Activated CD8-positive, alpha-beta T cell treated with anti-CD3 and anti-CD28 coated beads for 36 hours (primary cell): ENCODE data around the gene LTBP3. TPM values are rescaled to one million over a fixed set of nuclear protein-coding genes. Genes with fewer than 3 reads are reported as not detected.

Experiments
- ATAC-seq: fragments of 200-7000 bp; cut with Tn5 transposase; one replicate; pipeline ENCODE4 v1.10.0; 2021; ENCODE audit warnings: mild to moderate bottlenecking, moderate library complexity
- CTCF ChIA-PET: fragments of 350-600 bp; sonication (Branson Sonifier 250); formaldehyde crosslinking; loops from one replicate; lab custom pipeline; 2021; ENCODE audit warnings: antibody characterized with exemption; lab: Charles Lee
- POLR2A ChIA-PET: fragments of 350-600 bp; sonication (Branson Sonifier 250); formaldehyde crosslinking; loops from one replicate; lab custom pipeline; 2021; ENCODE audit warnings: antibody characterized with exemption; lab: Charles Lee
- DNase-seq: peaks from one replicate; pipeline ENCODE4 v3.0.0-alpha.2; 2020
- H3K27ac Mint-ChIP-seq: one replicate; pipeline ENCODE4 v1.8.0; 2021; ENCODE audit warnings: mild to moderate bottlenecking, mixed read lengths
- H3K27me3 Mint-ChIP-seq: one replicate; pipeline ENCODE4 v1.8.0; 2021; ENCODE audit warnings: mixed read lengths
- H3K36me3 Mint-ChIP-seq: one replicate; pipeline ENCODE4 v1.8.0; 2021; ENCODE audit warnings: low read depth, mixed read lengths
- H3K4me1 Mint-ChIP-seq: one replicate; pipeline ENCODE4 v1.8.0; 2021; ENCODE audit warnings: low read depth, mixed read lengths
- H3K4me3 Mint-ChIP-seq: one replicate; pipeline ENCODE4 v1.8.0; 2021; ENCODE audit warnings: mild to moderate bottlenecking, moderate library complexity, mixed read lengths
- H3K9me3 Mint-ChIP-seq: one replicate; pipeline ENCODE4 v1.8.0; 2021; ENCODE audit warnings: mixed read lengths
- CTCF ChIP-seq: fragments of 200-600 bp; IDR thresholded peaks from one replicate; pipeline ENCODE4 v1.8.0; 2022; ENCODE audit warnings: antibody characterized with exemption, mild to moderate bottlenecking
- intact Hi-C: fragments of 100-400 bp; cut with micrococcal nuclease; formaldehyde crosslinking; loops from one replicate; pipeline ENCODE4 v1.10.0; 2022
- total RNA-seq, 2 experiments: library from RNA; stranded (reverse); gene quantifications; one replicate each; pipeline ENCODE4 v1.2.3, GENCODE V29; 2021

The LTBP3 gene
- total RNA-seq, 2 experiments from 2014 or later: 55.4 to 56.0 TPM

- Mint-ChIP-seq H3K9me3 (no peaks in the 10 kb centered on the region), H3K27me3 (no peaks in the 10 kb centered on the region), H3K27ac (no peak overlapping the region), H3K36me3 (peaks cover 1% of the 10 kb centered on the region), H3K4me3 (no peak overlapping the region), H3K4me1 (peaks cover 60% of the 10 kb centered on the region)
- CTCF ChIA-PET: interaction anchor here (0.9 to 2.5 kb wide), 4 partner anchors 9 to 73 kb away, joined by 3 to 12 read pairs (median 6); partner anchors contain the start of gene MALAT1
- no peak for TF ChIP-seq CTCF
- POLR2A ChIA-PET: interaction anchor here (0.7 to 36.2 kb wide), 7 partner anchors 9 to 155 kb away, joined by 3 to 4842 read pairs (median 8); partner anchors contain the start of genes MALAT1, NEAT1 and SCYL1
- no peak for DNase-seq
- intact Hi-C loops: no loop called here
- no peak for ATAC-seq
Measured at GRCh38 chr11:65489706-65490320, 68.3 kb downstream of the LTBP3 start.

- H3K9me3 Mint-ChIP-seq: no peaks in the 10 kb centered on the region
- H3K4me1 Mint-ChIP-seq: peaks cover 55% of the 10 kb centered on the region
- H3K27ac Mint-ChIP-seq: no peak overlapping the region
- no peak overlapping the region for H3K4me3 Mint-ChIP-seq
- TF ChIP-seq CTCF: no peak
- ChIA-PET CTCF (interaction anchor here (1.0 to 3.1 kb wide), 8 partner anchors 8 to 72 kb away, joined by 3 to 13 read pairs (median 8); partner anchors contain the start of gene MALAT1), POLR2A (interaction anchor here (1.2 to 36.2 kb wide), 5 partner anchors 8 to 69 kb away, joined by 3 to 4842 read pairs (median 94); partner anchors contain the start of genes MALAT1 and NEAT1)
- intact Hi-C loops: no loop called here
- H3K27me3 Mint-ChIP-seq: no peaks in the 10 kb centered on the region
- peaks cover 1% of the 10 kb centered on the region for H3K36me3 Mint-ChIP-seq
- DNase-seq (no peak), ATAC-seq (no peak)
Measured at GRCh38 chr11:65489035-65489705, 69.0 kb downstream of the LTBP3 start.

Other genes with a start within 250 kb of the LTBP3 start
- gene CDC42EP2, start 243.5 kb downstream of the LTBP3 start, total RNA-seq: 1 to 10 TPM in 1 of 2 experiments, not detected in 1; 1.2 TPM
- gene DPF2, start 224.5 kb downstream of the LTBP3 start, total RNA-seq: 10 to 100 TPM; 50.3 to 61.5 TPM
- 1 to 10 TPM in 1 of 2 experiments, under 1 TPM in 1; 0.65 to 1.4 TPM for gene TIGD3, start 203.6 kb downstream of the LTBP3 start, total RNA-seq
- gene SLC25A45, start 175.7 kb downstream of the LTBP3 start, total RNA-seq: 10 to 100 TPM; 12.8 to 14.4 TPM
- gene FRMD8, start 171.7 kb downstream of the LTBP3 start, total RNA-seq: 10 to 100 TPM; 26.8 to 33.3 TPM
- 100 to 1,000 TPM; 313 to 358 TPM for gene NEAT1, start 135.6 kb downstream of the LTBP3 start, total RNA-seq
- gene MALAT1, start 59.3 kb downstream of the LTBP3 start, total RNA-seq: 1,000 to 10,000 TPM; 3,856 to 3,869 TPM
- 10 to 100 TPM; 71.5 to 76.8 TPM for gene SCYL1, start 33.3 kb downstream of the LTBP3 start, total RNA-seq
- gene ZNRD2, start 12.1 kb upstream of the LTBP3 start, total RNA-seq: 10 to 100 TPM; 54.3 to 54.7 TPM
- 10 to 100 TPM; 12.7 to 16.0 TPM for gene FAM89B, start 14.2 kb upstream of the LTBP3 start, total RNA-seq
- 10 to 100 TPM; 94.0 to 99.4 TPM for gene EHBP1L1, start 17.7 kb upstream of the LTBP3 start, total RNA-seq
- gene KCNK7, start 37.4 kb upstream of the LTBP3 start, total RNA-seq: under 1 TPM in 1 of 2 experiments, not detected in 1; 0.77 TPM
- gene MAP3K11, start 55.9 kb upstream of the LTBP3 start, total RNA-seq: 10 to 100 TPM; 40.3 to 45.6 TPM
- 10 to 100 TPM; 34.3 to 34.4 TPM for gene PCNX3, start 57.4 kb upstream of the LTBP3 start, total RNA-seq
- 100 to 1,000 TPM; 172 to 180 TPM for gene SIPA1, start 79.7 kb upstream of the LTBP3 start, total RNA-seq
- 10 to 100 TPM; 65.6 to 72.5 TPM for gene RELA, start 104.6 kb upstream of the LTBP3 start, total RNA-seq
- 10 to 100 TPM; 67.7 to 71.8 TPM for gene KAT5, start 153.9 kb upstream of the LTBP3 start, total RNA-seq
- 100 to 1,000 TPM; 101 to 109 TPM for gene RNASEH2C, start 162.4 kb upstream of the LTBP3 start, total RNA-seq
- gene AP5B1, start 222.6 kb upstream of the LTBP3 start, total RNA-seq: 10 to 100 TPM; 30.9 to 31.1 TPM
- gene OVOL1, start 228.7 kb upstream of the LTBP3 start, total RNA-seq: 1 to 10 TPM in 1 of 2 experiments, under 1 TPM in 1; 0.90 to 1.2 TPM